ENCODE data around the gene CACNA2D3. TPM values are rescaled to one million over a fixed set of nuclear protein-coding genes. Genes with fewer than 3 reads are reported as not detected.

The CACNA2D3 gene
- total RNA-seq, 1 experiment from 2014 or later = not detected

GRCh38 chr3:55000546-55000945, 878.2 kb downstream of the CACNA2D3 start:
- BruUV-seq (replicated peaks) = no TSS peak
- H3K36me3 ChIP-seq (ENCODE audit: control insufficient read depth, insufficient read depth, low read length) = no peaks in the 10 kb centered on the region
- no peaks in the 10 kb centered on the region for H3K9me3 ChIP-seq
- TF ChIP-seq CTCF (IDR thresholded peaks at IDR 0.05; ENCODE audit: insufficient read depth in 1 of 2, low read depth in 1 of 2, low read length in 1 of 2, severe bottlenecking in 1 of 2, unreplicated experiment in 1 of 2) = no peak
- intact Hi-C loops (cut with micrococcal nuclease; ENCODE audit: unreplicated experiment) = no loop called here
- no peak overlapping the region for H3K4me3 Mint-ChIP-seq (ENCODE audit: unreplicated experiment)
- no peaks in the 10 kb centered on the region for H3K9me3 Mint-ChIP-seq (ENCODE audit: unreplicated experiment)
- POLR2A ChIA-PET = interaction anchor here (0.8 kb wide), 1 partner anchor 147 kb away, joined by 3 read pairs; no protein-coding TSS in a partner anchor
- H3K4me3 ChIP-seq (ENCODE audit: low read depth, low read length) = no peak overlapping the region
- no peak overlapping the region for H3K27ac Mint-ChIP-seq (ENCODE audit: unreplicated experiment)
- H3K27me3 Mint-ChIP-seq (ENCODE audit: insufficient read depth, unreplicated experiment) = peaks cover 3% of the 10 kb centered on the region
- CTCF ChIA-PET = no interaction called here
- no peaks in the 10 kb centered on the region for H3K36me3 Mint-ChIP-seq (ENCODE audit: insufficient read depth, unreplicated experiment)
- no peaks in the 10 kb centered on the region for H3K27me3 ChIP-seq (replicated peaks; ENCODE audit: control insufficient read depth, insufficient read depth, low read length)
- DNase-seq = peak in 1 of 2 experiments; percentile 2
- H3K4me1 Mint-ChIP-seq (ENCODE audit: low read depth, unreplicated experiment) = no peaks in the 10 kb centered on the region
- no peaks in the 10 kb centered on the region for H3K4me1 ChIP-seq

GRCh38 chr3:55000953-55001352, 878.6 kb downstream of the CACNA2D3 start:
- H3K36me3 ChIP-seq (ENCODE audit: control insufficient read depth, insufficient read depth, low read length) = no peaks in the 10 kb centered on the region
- no peaks in the 10 kb centered on the region for H3K9me3 Mint-ChIP-seq (ENCODE audit: unreplicated experiment)
- no peak for DNase-seq
- no peak overlapping the region for H3K4me3 ChIP-seq (ENCODE audit: low read depth, low read length)
- H3K4me1 Mint-ChIP-seq (ENCODE audit: low read depth, unreplicated experiment) = no peaks in the 10 kb centered on the region
- ChIA-PET CTCF (no interaction called here), POLR2A (no interaction called here)
- H3K27me3 Mint-ChIP-seq (ENCODE audit: insufficient read depth, unreplicated experiment) = peaks cover 4% of the 10 kb centered on the region
- TF ChIP-seq CTCF (IDR thresholded peaks at IDR 0.05; ENCODE audit: insufficient read depth in 1 of 2, low read depth in 1 of 2, low read length in 1 of 2, severe bottlenecking in 1 of 2, unreplicated experiment in 1 of 2) = no peak
- H3K4me3 Mint-ChIP-seq (ENCODE audit: unreplicated experiment) = no peak overlapping the region
- no peaks in the 10 kb centered on the region for H3K9me3 ChIP-seq
- H3K36me3 Mint-ChIP-seq (ENCODE audit: insufficient read depth, unreplicated experiment) = no peaks in the 10 kb centered on the region
- intact Hi-C loops (cut with micrococcal nuclease; ENCODE audit: unreplicated experiment) = no loop called here
- no peaks in the 10 kb centered on the region for H3K27me3 ChIP-seq (replicated peaks; ENCODE audit: control insufficient read depth, insufficient read depth, low read length)
- H3K4me1 ChIP-seq = no peaks in the 10 kb centered on the region
- no peak overlapping the region for H3K27ac Mint-ChIP-seq (ENCODE audit: unreplicated experiment)
- BruUV-seq (replicated peaks) = no TSS peak

- Histone ChIP-seq H3K9me3 (no peaks in the 10 kb centered on the region), H3K4me3 (ENCODE audit: low read depth, low read length) (no peak overlapping the region), H3K36me3 (ENCODE audit: control insufficient read depth, insufficient read depth, low read length) (no peaks in the 10 kb centered on the region), H3K4me1 (no peaks in the 10 kb centered on the region), H3K27me3 (replicated peaks; ENCODE audit: control insufficient read depth, insufficient read depth, low read length) (no peaks in the 10 kb centered on the region)
- Mint-ChIP-seq H3K4me1 (ENCODE audit: low read depth, unreplicated experiment) (no peaks in the 10 kb centered on the region), H3K9me3 (ENCODE audit: unreplicated experiment) (no peaks in the 10 kb centered on the region), H3K4me3 (ENCODE audit: unreplicated experiment) (no peak overlapping the region), H3K27me3 (ENCODE audit: insufficient read depth, unreplicated experiment) (peaks cover 11% of the 10 kb centered on the region), H3K27ac (ENCODE audit: unreplicated experiment) (no peak overlapping the region), H3K36me3 (ENCODE audit: insufficient read depth, unreplicated experiment) (no peaks in the 10 kb centered on the region)
- no peak for DNase-seq
- intact Hi-C loops (cut with micrococcal nuclease; ENCODE audit: unreplicated experiment) = no loop called here
- ChIA-PET POLR2A (no interaction called here), CTCF (no interaction called here)
- BruUV-seq (replicated peaks) = no TSS peak
- TF ChIP-seq CTCF (IDR thresholded peaks at IDR 0.05; ENCODE audit: insufficient read depth in 1 of 2, low read depth in 1 of 2, low read length in 1 of 2, severe bottlenecking in 1 of 2, unreplicated experiment in 1 of 2) = no peak
These were observed 880.1 kb downstream of the CACNA2D3 start for GRCh38 chr3:55002416-55002930.

All from Caco-2 (cell line).